Esophagus (tissue), 2 donors: Measurements from ENCODE around the gene LDLRAD4. TPM values are rescaled to one million over a fixed set of nuclear protein-coding genes. Genes with fewer than 3 reads are reported as not detected.

Source experiments
- H3K27ac ChIP-seq, 2 donors: one replicate each; pipeline ENCODE4 v1.5.1; 2013; ENCODE audit warnings: low read depth in 2 of 2, mild to moderate bottlenecking in 2 of 2, inconsistent platforms in 1 of 2, low read length in 1 of 2, moderate library complexity in 1 of 2
- H3K27me3 ChIP-seq, 2 donors: one replicate each; pipeline ENCODE4 v1.6.1; 2013; ENCODE audit warnings: low read length in 2 of 2, control low read depth in 1 of 2, mild to moderate bottlenecking in 1 of 2; ENCODE audit not compliant: insufficient read depth in 2 of 2, control insufficient read depth in 1 of 2
- H3K36me3 ChIP-seq, 2 donors: one replicate each; pipeline ENCODE4 v1.6.1; 2013; ENCODE audit warnings: low read length in 1 of 2; ENCODE audit not compliant: control insufficient read depth in 2 of 2, insufficient read depth in 2 of 2
- H3K4me1 ChIP-seq, 2 donors: one replicate each; pipeline ENCODE4 v1.6.1; 2013; ENCODE audit warnings: low read length in 1 of 2; ENCODE audit not compliant: control insufficient read depth in 2 of 2, insufficient read depth in 2 of 2
- H3K4me3 ChIP-seq, 2 donors: one replicate each; pipeline ENCODE4 v1.5.1; 2013; ENCODE audit warnings: low read length in 2 of 2, mild to moderate bottlenecking in 2 of 2, low read depth in 1 of 2, moderate library complexity in 1 of 2
- H3K9me3 ChIP-seq, 2 donors: one replicate each; pipeline ENCODE4 v1.6.1; 2013; ENCODE audit warnings: mild to moderate bottlenecking in 2 of 2, low read depth in 1 of 2, low read length in 1 of 2, moderate library complexity in 1 of 2; ENCODE audit not compliant: control insufficient read depth in 2 of 2, insufficient read depth in 1 of 2
- WGBS, 2 donors: extraction: QIAGEN DNeasy Blood & Tissue Kit; methylation state at CpG; one replicate each; pipeline ENCODE4 v1.1.7; 2013; 5-methylcytosine and 5-hydroxymethylcytosine counted together
- polyA plus RNA-seq, 2 donors: library from polyadenylated mRNA; stranded (reverse); fragments of 200-250 nt; gene quantifications; one replicate each; pipeline ENCODE4 v1.2.3, GENCODE V29; 2013
- donor health status: healthy with polysubstance abuse.
- donor health status: Bipolar disorder and iron deficiency.

Gene LDLRAD4
- polyA plus RNA-seq, 2 donors: 0.79 to 0.99 TPM

GRCh38 chr18:13181765-13182164 lies 36.8 kb upstream of the LDLRAD4 start:
- no peak overlapping the region for H3K4me3 ChIP-seq
- no peaks in the 10 kb centered on the region for H3K4me1 ChIP-seq
- H3K27me3 ChIP-seq: no peaks in the 10 kb centered on the region
- no peak overlapping the region for H3K27ac ChIP-seq
- no peaks in the 10 kb centered on the region for H3K36me3 ChIP-seq
- no peaks in the 10 kb centered on the region for H3K9me3 ChIP-seq
- 80 to 82% methylated on average over 14 of the region's 14 CpGs for WGBS, 2 donors

GRCh38 chr18:13183359-13183758 lies 35.2 kb upstream of the LDLRAD4 start:
- WGBS, 2 donors: 82% methylated on average over 5 of the region's 5 CpGs
- Histone ChIP-seq H3K9me3 (no peaks in the 10 kb centered on the region), H3K27me3 (no peaks in the 10 kb centered on the region), H3K4me3 (no peak overlapping the region), H3K36me3 (no peaks in the 10 kb centered on the region), H3K27ac (no peak overlapping the region), H3K4me1 (no peaks in the 10 kb centered on the region)

- Histone ChIP-seq H3K36me3 (no peaks in the 10 kb centered on the region), H3K4me1 (no peaks in the 10 kb centered on the region), H3K27ac (no peak overlapping the region), H3K4me3 (no peak overlapping the region), H3K27me3 (no peaks in the 10 kb centered on the region), H3K9me3 (no peaks in the 10 kb centered on the region)
- WGBS, 2 donors: 91 to 93% methylated on average over 8 of the region's 8 CpGs
Observed at GRCh38 chr18:13183790-13184189, 34.8 kb upstream of the LDLRAD4 start.

GRCh38 chr18:13184396-13184795 lies 34.2 kb upstream of the LDLRAD4 start:
- no peaks in the 10 kb centered on the region for H3K27me3 ChIP-seq
- no peak overlapping the region for H3K27ac ChIP-seq
- 92 to 93% methylated on average over 9 of the region's 9 CpGs for WGBS, 2 donors

GRCh38 chr18:13185675-13186198 lies 32.8 kb upstream of the LDLRAD4 start:
- Histone ChIP-seq H3K36me3 (no peaks in the 10 kb centered on the region), H3K4me3 (no peak overlapping the region), H3K4me1 (no peaks in the 10 kb centered on the region), H3K27ac (no peak overlapping the region), H3K9me3 (no peaks in the 10 kb centered on the region), H3K27me3 (no peaks in the 10 kb centered on the region)
- 73 to 87% methylated on average over 8 of the region's 8 CpGs for WGBS, 2 donors

More at GRCh38 chr18:13184396-13184795, 34.2 kb upstream of the LDLRAD4 start:
- Histone ChIP-seq H3K4me3 (no peak overlapping the region), H3K4me1 (no peaks in the 10 kb centered on the region), H3K36me3 (no peaks in the 10 kb centered on the region), H3K9me3 (no peaks in the 10 kb centered on the region)

- H3K9me3 ChIP-seq: no peaks in the 10 kb centered on the region
- no peak overlapping the region for H3K27ac ChIP-seq
- no peaks in the 10 kb centered on the region for H3K27me3 ChIP-seq
- H3K36me3 ChIP-seq: no peaks in the 10 kb centered on the region
- 75 to 79% methylated on average over 6 of the region's 6 CpGs for WGBS, 2 donors
- H3K4me3 ChIP-seq: no peak overlapping the region
- no peaks in the 10 kb centered on the region for H3K4me1 ChIP-seq
Observed at GRCh38 chr18:13186687-13187086, 31.9 kb upstream of the LDLRAD4 start.

GRCh38 chr18:13187498-13187897 lies 31.1 kb upstream of the LDLRAD4 start:
- Histone ChIP-seq H3K9me3 (no peaks in the 10 kb centered on the region), H3K27me3 (no peaks in the 10 kb centered on the region), H3K36me3 (no peaks in the 10 kb centered on the region), H3K4me3 (no peak overlapping the region), H3K27ac (no peak overlapping the region), H3K4me1 (no peaks in the 10 kb centered on the region)
- 82 to 84% methylated on average over 4 of the region's 4 CpGs for WGBS, 2 donors

GRCh38 chr18:13191031-13191430 lies 27.5 kb upstream of the LDLRAD4 start:
- Histone ChIP-seq H3K27ac (no peak overlapping the region), H3K4me1 (no peaks in the 10 kb centered on the region), H3K36me3 (no peaks in the 10 kb centered on the region), H3K9me3 (no peaks in the 10 kb centered on the region), H3K27me3 (no peaks in the 10 kb centered on the region), H3K4me3 (no peak overlapping the region)
- 57 to 58% methylated on average over 3 of the region's 3 CpGs for WGBS, 2 donors

GRCh38 chr18:13191779-13192178 lies 26.8 kb upstream of the LDLRAD4 start:
- Histone ChIP-seq H3K27me3 (no peaks in the 10 kb centered on the region), H3K4me3 (no peak overlapping the region), H3K27ac (no peak overlapping the region), H3K4me1 (no peaks in the 10 kb centered on the region), H3K9me3 (no peaks in the 10 kb centered on the region), H3K36me3 (no peaks in the 10 kb centered on the region)
- 34 to 40% methylated on average over 7 of the region's 7 CpGs for WGBS, 2 donors

GRCh38 chr18:13192970-13193369 lies 25.6 kb upstream of the LDLRAD4 start:
- Histone ChIP-seq H3K27ac (no peak overlapping the region), H3K36me3 (no peaks in the 10 kb centered on the region), H3K27me3 (no peaks in the 10 kb centered on the region), H3K9me3 (no peaks in the 10 kb centered on the region), H3K4me3 (no peak overlapping the region), H3K4me1 (no peaks in the 10 kb centered on the region)
- 82 to 93% methylated on average over 2 of the region's 2 CpGs for WGBS, 2 donors
